GM12874 (cell line): Measurements from ENCODE around the gene CASR.

Source experiments
- TF ChIP-seq, protein P1 (sequence below): IDR thresholded peaks from 2 replicates; pipeline ENCODE4 v1.5.1; 2011; ENCODE audit warnings: low read depth, mild to moderate bottlenecking, control low read depth, low read length, moderate library complexity; ENCODE audit not compliant: insufficient read depth

The CASR gene

DNA sequence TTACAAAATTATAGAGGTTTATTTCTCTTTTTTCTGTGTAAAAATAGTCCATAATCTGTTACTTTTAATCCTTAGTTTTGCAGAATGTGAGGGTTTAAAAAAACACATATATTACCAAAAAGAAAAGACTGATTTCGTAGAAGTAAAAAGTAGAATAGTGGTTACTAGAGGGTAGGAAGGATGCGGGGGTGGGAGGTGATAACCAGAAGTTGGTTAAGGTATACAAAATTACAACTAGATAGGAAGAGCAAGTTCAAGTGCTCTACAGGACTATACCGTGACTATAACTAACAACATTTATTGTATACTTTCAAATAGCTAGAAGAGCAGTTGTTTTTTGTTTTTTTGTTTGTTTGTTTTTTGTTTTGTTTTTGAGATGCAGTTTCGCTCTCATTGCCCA is 16.1 kb downstream of the CASR start:
- TF ChIP-seq, protein P1, sequence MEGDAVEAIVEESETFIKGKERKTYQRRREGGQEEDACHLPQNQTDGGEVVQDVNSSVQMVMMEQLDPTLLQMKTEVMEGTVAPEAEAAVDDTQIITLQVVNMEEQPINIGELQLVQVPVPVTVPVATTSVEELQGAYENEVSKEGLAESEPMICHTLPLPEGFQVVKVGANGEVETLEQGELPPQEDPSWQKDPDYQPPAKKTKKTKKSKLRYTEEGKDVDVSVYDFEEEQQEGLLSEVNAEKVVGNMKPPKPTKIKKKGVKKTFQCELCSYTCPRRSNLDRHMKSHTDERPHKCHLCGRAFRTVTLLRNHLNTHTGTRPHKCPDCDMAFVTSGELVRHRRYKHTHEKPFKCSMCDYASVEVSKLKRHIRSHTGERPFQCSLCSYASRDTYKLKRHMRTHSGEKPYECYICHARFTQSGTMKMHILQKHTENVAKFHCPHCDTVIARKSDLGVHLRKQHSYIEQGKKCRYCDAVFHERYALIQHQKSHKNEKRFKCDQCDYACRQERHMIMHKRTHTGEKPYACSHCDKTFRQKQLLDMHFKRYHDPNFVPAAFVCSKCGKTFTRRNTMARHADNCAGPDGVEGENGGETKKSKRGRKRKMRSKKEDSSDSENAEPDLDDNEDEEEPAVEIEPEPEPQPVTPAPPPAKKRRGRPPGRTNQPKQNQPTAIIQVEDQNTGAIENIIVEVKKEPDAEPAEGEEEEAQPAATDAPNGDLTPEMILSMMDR: no peak

DNA sequence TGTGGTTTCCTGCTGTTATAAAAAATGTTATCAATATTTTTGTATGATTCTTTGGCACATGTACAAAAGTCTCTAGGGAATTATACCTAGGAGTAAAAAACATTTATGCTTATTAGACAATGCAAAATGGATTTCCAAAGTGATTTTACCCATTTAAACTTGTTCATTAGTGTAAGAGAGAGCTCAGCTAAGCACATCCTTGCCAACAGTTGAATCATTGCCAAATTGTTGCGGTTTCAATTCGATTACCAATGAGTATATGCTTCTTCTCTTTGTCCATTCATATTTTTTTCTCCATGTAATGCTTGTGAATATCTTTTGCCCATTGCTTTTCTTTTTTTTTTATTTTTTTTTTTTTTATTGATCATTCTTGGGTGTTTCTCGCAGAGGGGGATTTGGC is 17.2 kb downstream of the CASR start:
- TF ChIP-seq, protein P1: no peak

DNA sequence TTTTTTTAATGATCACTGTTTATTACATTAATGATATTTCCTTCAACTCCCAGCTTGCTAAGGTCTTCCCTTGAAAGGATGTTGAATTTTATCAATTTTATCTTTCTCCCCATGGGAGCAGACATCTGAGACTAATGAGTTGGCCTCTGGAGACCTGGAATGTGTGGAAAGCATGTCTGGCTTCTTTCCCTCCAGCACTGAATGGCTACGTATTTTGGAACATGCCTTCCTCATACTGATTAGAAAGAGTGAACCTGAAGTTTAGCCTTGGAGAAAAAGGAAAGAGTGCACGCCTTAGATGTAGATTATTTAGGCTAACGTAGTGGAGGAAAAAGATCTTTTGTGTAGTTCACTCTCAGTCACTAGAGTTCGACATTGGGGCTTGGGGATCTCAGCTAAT is 25.1 kb downstream of the CASR start:
- TF ChIP-seq, protein P1: no peak

DNA sequence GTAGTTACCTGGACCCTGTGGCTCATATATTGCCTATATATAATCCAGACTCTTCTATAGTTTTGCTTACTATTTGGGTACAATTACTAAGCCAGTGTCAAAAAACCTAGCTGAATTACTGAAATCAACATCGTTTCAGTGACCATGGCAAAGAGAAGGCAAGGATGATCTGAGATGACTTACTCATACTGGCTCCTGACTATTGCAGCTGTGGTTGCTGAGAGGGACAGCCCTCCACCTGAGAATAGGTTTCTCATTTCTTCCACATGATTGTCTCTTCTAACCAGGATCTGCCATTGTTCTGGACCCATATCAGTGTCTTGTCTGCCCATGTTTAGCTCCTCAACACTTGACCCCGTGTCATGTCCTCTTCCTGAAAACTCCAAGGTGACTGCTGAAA is 30.2 kb downstream of the CASR start:
- TF ChIP-seq, protein P1: no peak

DNA sequence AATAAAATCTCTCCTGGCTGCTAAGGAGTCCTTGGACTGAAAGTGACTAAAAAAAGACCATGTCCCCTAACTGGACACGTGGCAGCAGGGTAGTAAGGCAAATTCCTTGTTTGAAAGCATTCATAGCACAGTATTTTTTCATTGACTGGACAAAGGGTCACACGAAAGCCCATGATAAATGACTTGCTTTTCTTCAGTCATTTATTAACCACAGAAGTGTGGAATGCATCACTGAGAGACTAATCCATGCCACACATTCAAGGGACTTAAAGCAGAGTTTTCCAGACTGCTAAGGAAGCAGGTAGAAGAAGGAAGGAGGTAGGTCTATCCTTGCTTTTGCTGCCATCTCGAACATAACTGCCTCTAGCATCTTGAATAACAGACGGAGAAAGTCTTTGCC is 31.2 kb downstream of the CASR start:
- TF ChIP-seq, protein P1: no peak

DNA sequence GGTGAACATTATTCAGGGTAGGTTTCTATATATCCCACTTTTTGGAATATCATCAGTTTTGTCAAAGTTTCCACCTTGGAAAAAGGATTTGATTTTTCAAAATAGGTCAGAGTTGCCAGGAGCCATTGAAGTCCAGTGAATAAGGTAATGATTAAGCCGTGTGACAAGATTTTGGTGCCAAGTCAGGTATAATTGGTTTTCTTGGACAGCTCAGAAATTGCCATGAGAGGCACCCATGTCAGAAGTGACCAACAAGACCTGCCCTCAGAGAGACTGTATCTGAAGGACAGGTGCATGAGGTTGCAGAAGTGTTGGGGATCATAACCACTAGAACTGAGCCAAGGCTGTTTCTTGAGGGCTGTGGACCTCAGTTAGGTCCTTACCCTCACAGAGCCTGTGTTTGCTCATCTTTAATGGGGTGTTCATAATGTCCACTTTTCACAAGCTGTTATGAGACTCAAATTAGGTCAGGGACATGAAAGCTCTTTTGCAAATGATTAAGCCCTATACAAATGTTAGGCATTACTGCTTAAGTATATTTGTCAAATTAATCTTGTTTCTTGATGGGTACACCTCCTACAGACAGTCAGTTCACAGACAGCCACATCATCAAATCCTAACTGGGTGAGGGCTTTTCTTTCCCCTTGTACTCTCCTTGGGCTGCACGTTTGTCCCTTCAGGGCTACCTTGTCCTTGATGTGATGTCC is 32.3 kb downstream of the CASR start:
- TF ChIP-seq, protein P1: no peak

GRCh38 chr3:122217901-122218300 is 34.4 kb downstream of the CASR start:
- TF ChIP-seq, protein P1: no peak
